SW480 (cell line): ENCODE results near the gene NKX6-2.

Experiments used
- DNase-seq: peaks from one replicate; pipeline ENCODE4 v3.0.0-alpha.2; 2016; ENCODE audit warnings: low spot score

NKX6-2 gene

DNA sequence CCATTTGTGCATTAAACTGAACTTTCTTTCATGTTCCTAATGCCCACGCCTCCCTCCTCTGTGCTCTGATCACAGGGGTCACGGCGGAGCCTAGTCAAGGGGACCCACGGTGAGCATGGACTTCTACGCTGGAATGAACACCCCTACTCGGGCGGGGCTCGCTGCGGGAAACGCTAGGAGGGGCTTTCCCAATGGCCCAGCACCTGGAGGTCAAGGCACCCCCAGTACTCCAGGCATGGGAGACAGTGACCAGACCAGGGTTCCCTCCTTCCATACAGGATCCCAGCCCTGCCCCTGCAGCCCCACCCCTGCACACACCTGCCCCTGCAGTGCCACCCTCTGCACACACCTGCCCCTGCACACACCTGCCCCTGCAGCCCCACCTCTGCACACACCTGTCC, 27.1 kb upstream of the NKX6-2 start:
- DNase-seq: no peak

DNA sequence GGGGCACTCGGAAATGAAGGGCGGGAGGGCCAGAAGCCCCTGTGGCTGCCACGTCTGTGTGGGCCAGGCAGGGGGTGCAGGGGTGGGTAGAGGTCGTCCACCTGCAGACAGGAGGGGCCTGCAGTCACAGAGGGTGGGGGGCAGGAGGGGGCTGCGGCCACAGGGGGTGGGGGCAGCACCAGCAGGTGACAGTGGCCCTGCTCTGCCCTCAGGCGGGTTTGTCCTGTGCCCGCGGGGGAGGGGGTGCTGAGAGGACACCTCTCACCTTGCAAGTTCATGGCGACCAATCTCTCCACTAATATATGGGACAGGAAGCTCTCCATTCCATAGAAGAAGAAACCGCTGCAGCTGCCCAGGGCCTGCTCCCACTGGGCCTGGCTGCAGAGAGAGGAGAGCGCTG, 26.6 kb upstream of the NKX6-2 start:
- peak; percentile 2 for DNase-seq

DNA sequence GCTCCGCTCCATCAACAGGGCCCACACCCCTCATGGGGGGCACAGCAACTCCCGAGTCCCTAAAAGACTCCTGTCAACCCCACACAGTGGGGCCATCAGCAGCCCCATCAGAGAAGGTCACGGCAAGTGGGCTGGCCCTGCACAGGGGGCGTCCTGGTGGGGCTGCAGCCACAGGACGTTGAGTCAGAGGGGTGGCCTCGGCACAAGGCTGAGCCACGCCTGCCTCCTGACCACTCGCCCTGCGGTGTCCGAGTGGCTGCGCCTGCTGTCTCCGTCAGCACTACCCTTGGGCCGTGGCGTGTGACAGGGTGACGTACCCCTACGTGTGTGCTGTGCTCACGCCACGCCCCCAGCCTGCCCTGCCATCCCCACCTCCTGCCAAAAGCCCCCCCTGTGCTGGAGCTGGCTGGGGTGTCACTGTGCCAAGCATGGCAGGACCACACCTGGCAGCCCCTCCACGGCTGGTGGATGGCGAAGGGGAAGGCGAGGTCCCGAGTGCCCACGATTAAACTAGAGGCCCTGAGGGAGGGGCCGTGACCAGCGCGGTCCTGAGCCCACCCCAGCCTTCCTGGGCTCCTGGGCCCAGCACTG, 26.0 kb upstream of the NKX6-2 start:
- no peak for DNase-seq

DNA sequence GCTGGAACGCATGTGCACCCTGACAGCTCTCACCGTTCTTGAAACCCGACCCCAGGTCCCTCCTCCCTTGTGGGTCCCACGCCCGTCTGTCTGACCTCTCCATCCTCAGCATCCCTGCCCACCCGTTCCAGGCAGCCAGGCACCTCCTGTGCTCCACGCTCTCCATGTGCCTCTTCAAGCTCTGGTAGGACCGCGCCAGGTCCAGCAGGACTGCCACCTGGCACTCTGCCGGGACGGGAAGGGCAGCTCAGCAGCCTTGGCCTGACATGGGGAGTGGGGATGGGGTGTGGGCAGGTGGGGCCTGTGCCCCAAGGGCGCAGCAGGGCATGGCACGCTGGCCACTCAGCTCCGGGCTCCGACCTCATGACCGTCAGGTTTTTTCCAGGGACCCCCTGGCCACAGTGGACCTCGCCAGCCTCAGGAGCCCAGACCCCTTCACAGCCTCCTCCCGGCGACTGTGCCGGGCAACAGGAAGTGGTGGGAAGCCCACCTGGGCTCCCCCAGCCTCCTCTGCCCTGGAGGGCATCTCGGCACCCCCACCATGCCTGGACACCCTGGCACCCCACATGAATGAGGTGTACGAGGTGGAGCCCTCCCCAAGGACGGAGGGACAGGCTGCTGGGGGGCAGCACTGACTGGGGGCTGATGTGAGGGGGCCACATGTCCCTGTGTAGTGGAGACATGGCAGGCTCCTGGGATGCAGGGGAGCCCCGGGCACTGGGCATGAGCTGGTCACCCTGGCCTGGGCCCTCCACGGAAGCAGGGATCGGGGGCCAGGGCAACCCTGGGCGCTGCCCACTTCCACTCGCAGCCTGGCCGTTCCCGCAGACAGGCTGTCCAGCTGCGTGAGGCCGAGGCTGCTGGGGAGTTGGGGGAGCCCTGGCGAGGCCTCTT, 25.1 kb upstream of the NKX6-2 start:
- no peak for DNase-seq

DNA sequence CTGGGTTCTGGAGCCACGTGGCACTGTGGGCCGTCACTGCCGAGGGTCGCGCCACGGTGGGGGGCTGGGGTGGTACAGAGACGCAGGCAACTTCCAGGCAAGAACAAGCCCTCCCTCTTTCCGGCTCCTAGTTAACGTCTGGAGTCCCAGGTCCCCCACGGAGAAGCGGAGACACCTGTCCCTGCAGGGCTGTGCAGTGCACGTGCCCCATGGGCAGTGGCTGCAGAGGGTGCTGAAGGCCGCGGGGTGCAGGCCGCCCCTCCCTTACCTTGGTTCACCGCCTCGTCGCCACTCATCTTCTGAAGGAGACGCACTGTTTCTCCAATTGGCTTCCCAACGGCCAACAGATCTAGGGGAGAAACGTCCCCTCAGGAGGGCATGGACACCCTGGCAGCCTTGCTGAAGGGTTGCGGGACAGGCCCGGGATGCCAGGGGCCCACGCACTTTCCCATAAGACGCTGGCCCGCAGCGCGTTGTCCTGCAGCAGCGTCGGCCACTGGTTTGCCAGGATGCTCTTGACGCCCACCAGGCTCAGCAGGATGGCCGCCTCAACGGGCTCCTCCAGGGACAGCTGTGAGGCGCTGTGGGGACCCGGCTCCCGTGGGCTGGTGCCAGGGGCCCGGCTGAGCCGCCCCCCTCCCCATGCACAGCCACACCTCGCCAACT, 24.3 kb upstream of the NKX6-2 start:
- DNase-seq: no peak

DNA sequence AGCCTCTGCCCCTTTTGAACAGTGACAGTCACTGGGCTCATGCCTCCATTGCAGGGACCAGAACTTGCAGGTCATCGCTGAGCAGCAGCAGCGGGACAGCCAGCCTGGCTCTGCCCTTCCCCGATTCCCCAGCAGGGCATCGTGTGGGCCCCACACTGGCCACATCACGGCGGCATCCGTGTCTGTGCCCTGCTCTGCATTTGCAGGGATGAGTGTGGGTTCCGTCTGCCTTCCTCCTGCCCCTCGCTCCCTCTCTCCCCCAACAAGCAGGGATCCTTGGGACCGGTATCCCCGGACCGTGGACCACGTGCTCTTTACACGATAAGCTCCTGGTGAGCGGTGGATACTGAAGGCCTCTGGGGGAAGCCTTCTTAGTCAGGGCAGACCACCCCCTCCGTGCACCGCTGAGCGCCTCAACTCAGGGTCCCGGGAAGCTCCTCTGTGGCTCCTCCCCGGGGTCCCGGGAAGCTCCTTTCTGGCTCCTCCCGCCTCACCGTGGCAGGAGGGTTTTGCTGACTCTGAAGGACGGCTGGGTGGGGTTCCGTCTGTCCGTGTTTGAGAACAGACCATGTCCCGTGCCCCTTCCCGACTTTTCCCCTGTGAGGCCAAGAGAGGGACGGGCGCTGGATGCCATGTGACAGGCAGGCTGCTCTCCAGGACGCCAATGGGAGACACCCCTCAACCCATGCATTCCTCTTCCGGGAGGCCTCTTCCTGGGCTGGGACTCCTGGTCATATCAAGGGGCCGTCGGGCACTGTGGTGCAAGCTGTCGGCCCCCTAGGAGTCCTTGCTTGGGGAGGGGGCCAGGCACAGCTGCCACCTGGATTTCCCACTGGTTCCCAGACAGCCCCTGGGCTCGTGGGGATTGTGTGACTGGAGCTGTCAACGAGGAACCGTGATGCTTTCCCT, 23.5 kb upstream of the NKX6-2 start:
- no peak for DNase-seq

DNA sequence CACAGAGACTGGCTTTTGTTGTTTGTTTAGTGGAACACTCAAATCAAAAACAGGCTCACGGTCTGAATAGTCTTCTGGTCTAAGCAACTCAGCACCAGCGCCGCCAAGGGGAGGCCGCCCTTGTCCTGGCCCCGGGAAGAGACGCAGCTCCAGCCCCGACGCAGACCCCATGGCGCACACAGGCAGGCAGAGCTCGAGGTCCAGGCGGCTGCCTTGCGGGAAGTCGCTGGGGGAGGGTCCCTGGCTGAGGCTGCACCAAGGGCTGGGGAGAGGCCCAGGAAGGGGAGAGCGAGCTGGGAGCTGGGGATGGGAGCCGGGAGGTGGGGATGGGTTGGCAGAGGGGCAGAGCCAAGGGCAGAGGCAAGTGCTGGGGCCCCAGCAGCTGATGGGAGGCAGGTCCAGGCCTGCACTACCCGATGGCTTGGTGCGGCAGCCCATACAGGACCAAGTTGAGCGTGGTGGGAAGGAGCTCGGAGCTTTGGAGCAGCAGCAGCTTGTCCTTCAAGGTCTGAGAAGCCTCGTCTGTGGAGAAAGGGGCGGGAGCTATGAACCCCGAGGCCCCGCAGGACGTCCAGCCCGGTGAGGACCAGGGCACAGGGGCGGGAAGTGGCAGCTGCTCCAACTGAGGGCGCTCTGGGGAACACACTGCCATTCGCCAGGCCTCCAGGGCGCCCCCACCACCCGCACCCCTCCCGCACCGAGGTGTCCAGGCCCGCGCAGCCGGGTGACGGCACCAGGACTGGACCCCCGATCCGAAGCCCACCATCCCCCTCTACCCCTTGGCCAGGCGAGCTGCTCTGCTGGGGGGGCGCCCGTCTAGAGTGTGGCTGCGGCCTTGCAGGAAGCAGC, 22.7 kb upstream of the NKX6-2 start:
- no peak for DNase-seq

DNA sequence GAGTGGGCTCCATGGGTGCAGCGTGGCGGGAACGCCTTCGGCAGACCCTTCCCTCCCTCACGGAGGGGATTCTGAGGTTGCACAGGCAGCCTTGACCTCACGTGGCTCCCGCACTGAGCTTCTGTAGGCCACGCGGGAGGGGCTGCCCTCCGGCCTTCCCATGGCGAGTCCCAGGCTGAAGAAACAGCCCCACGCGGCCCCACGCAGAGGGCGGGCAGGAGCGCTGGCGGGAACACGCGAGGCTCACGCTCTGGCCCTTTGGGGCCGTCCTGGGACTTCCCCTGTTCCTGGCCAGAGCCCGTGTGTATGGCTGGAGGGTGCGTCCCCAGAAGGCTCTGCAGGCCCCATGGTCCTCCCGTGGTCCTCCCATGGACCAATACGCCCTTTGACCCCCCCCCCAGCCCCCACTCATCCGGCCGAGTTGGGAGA, 21.7 kb upstream of the NKX6-2 start:
- no peak for DNase-seq

DNA sequence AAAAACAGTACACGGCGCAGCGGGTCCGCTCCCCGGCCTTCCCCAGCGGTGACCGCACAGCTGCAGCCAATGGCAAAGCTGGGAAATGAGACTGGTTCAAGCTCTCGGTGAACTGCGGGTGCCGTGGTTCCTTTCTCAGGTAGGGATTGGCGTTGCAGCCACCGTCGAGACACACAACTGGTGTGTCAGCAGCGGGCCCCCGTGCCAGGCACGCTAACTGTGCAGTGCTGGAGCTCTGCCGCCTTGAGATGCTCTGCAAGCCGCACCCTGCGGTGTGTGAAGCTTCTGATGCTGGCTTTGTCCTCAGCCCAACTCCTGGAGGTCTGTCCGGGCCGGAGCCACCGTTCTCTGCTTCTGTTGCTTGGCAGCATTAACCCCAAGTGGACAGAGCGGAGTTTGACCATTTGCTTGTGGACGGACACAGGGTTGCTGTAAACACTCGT, 20.6 kb upstream of the NKX6-2 start:
- DNase-seq: no peak

DNA sequence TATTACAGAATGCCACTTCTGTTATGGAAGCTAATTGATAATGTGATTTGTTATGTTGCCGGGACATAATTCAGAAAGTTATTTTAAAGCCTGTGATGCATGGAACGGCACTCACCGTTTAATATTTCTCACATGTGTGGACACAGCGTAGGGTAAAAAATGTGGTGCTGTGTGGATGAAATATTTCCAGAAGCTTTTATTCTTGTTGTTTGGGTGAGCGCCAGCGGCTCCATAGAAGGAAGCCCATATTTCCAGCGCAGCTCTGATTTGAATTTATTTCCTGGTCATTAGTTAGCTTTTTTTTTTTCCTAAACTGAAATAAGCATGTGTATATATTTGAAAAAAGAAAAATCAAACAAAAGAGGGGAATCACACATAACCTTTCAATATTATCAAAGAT, 20.2 kb upstream of the NKX6-2 start:
- DNase-seq: no peak

DNA sequence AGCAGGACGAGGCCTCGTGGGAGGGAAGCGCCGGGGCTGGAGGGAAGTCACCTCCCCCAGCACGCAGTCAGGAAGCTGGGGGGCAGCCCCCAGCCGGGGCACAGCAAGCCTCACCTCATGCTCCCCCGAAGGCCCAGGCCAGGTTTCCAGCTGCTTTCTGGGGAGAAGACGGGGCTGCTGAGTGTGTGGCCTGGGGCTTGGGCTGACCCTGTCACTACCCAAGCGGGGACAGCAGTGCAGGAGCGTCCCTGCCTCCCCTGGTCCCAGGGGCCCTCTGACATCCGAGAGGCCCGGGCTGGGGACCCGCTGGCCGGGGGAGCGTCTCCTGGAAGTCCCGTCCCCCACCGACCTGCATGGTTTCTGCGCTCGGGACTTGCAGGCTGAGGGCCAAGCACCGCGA, 19.7 kb upstream of the NKX6-2 start:
- no peak for DNase-seq

DNA sequence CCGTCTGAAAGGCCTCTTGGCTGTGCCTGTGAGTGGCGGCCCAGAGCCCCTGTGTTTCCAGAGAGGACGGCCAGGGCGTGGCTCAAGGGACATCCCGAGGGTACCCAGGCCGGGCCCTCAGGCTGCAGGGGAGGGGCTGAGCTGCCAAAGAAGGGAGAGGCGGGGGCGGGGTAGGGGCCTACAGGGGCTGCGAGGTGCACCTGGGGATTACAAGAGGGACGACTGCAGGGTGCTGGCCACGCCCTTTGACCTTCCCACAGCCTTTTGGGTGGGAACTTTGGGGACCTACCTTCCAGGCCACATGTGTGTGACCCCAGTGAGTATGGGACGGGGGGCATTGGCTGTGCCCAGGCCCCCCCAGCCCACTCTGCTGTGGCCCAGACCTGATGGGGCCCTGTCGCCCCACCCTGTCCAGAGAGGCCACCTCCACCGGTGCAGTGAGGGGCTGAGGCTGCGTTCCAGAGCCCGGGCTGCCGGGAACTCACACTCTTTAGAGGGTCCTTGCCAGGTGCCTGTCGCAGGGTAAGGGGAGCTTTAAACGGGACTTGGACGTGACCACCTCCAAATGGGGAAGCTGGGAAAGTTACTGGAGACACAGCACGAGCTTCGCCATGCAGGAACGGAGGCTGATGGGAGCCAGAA, 19.0 kb upstream of the NKX6-2 start:
- DNase-seq: no peak

DNA sequence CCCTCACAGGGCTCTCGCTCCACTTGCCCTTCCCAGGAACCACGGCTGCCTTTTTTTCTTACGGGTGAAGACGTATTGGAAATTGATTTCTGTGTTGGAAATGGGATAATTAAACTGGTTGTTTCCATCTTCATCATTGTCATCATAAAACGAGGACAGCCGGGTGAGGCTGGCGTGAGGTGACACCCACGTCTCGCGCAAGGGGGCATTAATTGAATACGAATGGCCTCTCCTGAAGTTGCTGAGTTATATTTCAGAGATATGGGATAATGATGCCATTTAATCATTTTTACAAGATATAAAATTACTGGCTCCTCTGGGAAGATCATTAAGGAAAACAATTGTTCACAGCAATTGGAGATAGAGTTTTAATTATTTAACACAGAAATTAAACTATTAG, 18.3 kb upstream of the NKX6-2 start:
- DNase-seq: no peak

DNA sequence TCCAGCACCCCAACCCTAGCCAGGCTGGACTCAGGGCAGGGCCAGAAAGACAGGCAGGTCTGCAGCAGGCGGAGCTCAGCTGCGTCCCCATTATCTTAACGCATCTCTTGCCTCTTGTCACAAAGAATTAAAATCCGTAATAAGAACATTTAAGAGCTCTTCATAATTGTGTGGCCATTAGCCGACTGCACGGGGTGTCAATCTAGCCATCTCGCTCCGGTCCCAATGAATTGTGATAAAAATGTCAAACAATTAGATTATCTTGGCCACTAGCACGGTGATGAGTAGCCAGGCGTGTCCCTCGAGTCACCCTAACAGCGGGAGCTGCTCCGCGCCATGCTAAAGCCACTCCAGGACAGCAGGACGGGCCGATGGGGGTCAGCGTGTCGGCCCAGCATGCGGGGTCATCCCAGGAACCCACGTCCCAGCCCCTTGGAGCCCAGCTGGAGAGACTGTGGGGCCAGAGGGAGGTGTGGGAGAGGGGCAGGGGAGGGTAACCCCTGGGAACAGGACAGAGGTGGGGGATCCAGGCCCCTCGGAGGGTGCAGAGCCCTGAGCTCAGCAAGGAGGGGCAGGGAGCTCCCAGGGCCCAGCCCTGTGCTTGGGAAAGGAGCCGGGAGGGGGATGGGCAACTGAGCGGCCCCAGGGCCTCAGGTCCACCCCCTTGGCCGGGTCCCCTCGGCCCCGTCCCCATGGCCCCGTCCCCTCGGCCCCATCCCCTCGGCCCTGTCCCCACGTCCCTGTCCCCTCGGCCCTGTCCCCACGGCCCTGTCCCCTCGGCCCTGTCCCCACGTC, 17.7 kb upstream of the NKX6-2 start:
- DNase-seq: no peak

DNA sequence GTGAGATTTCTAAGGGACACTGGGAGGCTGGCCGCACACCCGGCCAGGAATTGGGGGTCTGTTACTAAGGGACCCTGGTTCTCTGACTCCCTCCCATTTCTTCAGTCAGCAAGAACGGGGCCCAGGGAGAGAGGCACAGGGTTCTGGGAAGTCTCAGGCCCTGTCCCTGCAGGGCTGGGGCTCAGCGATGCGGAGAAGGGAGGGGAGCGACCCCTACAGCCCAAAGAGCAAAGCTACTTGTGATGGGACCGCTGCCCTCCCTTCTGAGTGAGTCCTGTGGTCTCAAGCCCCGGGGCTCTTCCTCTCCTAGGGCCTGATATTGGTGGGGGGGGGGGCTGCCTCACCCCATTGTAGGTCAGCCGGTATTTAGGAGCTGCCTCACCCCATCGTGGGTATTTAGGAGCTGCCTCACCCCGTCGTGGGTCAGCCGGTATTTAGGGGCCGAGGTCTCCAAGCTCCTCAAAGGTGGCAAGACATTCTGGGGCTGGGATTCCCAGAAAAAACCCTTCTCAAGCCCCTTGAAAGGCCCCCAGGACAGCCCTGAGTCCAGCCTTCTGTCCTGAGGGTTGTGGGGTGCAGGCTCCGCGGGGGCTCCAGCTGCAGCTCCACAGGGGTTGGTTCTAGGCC, 16.9 kb upstream of the NKX6-2 start:
- DNase-seq: no peak

DNA sequence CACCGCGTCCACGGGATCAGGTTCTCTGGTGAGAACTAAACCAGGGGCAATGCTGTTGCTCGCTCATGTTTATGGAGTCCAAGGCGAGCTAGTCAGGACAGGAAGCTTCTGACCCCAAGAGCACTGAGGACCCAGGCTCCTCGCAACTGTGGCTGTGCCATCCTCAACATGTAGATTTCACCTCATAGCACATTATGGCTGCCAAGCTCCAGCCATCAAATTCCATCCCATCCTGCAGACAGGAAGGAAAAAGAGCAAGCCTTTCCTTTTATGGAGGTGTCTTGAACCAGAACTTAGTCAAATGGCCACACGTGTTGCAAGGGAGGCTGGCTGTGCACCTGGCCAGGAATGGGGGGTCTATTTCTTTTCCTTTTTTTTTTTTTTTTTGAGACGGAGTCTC, 16.1 kb upstream of the NKX6-2 start:
- no peak for DNase-seq

DNA sequence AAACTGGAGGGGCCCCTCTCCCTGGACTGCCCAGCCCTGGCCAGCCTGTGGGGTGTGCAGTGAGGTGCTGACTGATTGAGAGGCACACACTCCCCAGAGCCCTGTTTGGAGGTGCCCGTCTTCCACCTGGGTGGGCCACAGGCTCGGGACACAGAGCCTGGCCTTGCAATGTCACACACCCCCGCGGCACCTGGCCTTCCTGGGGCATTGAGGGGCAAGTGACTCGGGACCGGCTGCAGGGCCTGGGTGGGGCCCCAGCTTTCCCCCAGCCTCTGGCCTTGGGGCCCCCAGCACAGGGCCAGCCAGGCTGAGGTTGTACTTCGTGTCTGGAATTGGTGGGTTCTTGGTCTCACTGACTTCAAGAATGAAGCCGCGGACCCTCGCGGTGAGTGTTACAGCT, 13.9 kb upstream of the NKX6-2 start:
- DNase-seq: no peak

DNA sequence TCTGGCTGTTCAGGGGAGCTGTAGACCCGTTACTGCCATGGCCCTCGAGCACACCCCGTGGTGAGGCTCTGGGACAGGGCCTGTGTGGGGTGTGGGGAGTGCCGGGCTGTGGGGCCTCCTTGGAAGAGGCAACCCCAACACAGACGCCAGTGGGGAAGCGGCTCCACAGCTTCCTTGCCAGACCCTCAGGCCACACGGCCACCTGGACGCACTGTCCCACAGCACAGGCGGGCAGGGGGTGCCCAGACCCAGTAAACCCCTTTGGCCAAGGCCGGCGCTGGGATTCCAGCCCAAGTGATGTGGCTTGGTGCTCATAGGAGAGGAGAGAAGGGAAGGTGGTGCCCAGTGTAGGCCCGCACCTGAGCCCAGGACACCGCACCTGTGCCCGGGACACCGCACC, 12.9 kb upstream of the NKX6-2 start:
- no peak for DNase-seq

DNA sequence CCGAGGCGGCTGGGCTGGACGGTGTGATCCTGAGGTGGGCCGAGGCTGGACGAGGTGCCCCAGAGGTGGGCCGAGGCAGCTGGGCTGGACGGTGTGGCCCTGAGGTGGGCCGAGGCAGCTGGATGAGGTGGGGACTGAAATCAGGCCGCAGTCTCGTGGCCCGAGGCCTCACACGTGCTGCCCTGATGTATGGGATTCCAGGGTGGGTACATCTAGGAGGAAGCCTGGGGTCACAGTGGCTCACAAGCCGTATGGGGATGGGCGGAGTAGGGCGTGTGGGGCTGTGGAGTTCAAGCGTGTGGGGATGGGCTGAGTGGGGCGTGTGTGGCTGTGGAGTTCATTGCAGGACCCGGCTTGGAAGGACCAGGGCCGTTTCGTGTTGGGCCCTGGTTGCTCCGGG, 12.5 kb upstream of the NKX6-2 start:
- DNase-seq: no peak
